ENCODE results near the gene B3GALT2.
"Not testable (repeated sequence)": the region's sequence is repeated elsewhere in the genome, so short reads cannot be mapped to it uniquely, and the experiment has no call there.

GRCh38 chr1:193188915-193189314, 2.5 kb upstream of the B3GALT2 start:
- TF ChIP-seq CTCF (IDR thresholded peaks at IDR 0.05; ENCODE audit: extremely low read depth in 1 of 2, insufficient read depth in 1 of 2, low read depth in 1 of 2, low read length in 2 of 2); POLR2A (IDR thresholded peaks at IDR 0.05; ENCODE audit: low read depth, low read length); EZH2 (IDR thresholded peaks at IDR 0.05; ENCODE audit: borderline replicate concordance, low read depth, low read length, severe bottlenecking): not testable (repeated sequence)

All from endothelial cell of umbilical vein (primary cell).